CD4-positive, alpha-beta T cell treated with Interferon alpha-2 for 1 hour (primary cell): Measurements from ENCODE around the gene SRRM5.
A peak's percentile ranks its signal among the peaks of the same experiment; 100 is the strongest.
"Not testable (repeated sequence)": the region's sequence is repeated elsewhere in the genome, so short reads cannot be mapped to it uniquely, and the experiment has no call there.

Experiments
- DNase-seq, 2 donors: peaks; one replicate each; pipeline ENCODE4 v3.0.0-alpha.2; 2020 to 2022

SRRM5 gene

DNA sequence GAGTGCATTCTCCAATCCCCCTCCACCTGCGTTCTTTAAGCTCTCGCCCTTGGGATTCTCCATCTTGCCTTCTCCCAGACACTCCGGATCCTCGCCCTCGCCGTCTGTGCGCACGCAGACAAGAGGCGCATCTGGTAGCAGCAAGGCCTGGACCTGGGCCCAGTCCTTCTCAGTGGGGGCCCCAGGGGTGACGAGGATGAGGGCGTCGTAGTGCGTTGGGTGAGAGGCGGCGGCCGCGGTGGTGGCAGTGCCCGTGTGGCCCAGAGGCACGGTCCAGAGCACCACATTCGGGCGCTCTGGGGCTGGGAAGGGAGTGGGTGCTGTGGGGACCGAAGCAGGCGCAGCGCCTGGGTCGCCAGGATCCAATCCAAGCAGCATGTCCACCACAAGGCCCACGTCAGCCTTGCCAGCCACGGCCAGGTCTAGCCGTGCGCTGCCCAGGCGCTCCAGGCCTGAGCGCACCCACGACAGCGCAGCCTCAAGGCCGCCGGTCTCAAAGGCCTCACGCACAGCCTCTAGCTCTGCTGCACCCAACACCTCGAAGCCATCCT, 19.0 kb upstream of the SRRM5 start:
- DNase-seq = no peak

DNA sequence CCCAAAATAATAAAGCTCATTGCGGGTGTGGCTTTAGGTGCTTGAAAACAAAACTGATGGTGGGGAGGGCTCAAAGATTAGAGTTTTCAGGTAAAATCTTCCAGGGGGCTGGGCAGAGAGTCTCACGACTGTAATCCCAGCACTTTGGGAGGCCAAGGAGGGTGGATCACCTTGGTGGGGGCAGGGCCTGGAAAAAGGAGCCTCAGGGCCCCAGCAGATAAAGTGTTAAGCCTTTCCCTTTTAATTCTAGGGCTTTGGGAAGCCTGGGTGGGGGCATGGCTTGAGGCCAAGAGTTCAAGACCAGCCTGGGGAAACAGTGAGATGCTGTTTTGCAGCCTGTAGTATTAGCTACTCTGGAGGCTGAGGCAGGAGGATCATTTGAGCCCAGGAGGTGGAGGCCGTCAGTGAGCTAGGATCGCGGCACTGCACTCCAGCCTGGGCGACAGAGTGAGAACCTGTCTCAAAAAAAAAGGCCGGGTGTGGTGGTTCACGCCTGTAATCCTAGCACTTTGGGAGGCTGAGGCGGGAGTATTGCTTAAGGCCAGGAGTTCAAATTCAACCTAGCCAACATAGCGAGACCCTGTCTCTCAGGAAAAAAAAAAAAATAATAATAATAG, 17.7 kb upstream of the SRRM5 start:
- no peak for DNase-seq

DNA sequence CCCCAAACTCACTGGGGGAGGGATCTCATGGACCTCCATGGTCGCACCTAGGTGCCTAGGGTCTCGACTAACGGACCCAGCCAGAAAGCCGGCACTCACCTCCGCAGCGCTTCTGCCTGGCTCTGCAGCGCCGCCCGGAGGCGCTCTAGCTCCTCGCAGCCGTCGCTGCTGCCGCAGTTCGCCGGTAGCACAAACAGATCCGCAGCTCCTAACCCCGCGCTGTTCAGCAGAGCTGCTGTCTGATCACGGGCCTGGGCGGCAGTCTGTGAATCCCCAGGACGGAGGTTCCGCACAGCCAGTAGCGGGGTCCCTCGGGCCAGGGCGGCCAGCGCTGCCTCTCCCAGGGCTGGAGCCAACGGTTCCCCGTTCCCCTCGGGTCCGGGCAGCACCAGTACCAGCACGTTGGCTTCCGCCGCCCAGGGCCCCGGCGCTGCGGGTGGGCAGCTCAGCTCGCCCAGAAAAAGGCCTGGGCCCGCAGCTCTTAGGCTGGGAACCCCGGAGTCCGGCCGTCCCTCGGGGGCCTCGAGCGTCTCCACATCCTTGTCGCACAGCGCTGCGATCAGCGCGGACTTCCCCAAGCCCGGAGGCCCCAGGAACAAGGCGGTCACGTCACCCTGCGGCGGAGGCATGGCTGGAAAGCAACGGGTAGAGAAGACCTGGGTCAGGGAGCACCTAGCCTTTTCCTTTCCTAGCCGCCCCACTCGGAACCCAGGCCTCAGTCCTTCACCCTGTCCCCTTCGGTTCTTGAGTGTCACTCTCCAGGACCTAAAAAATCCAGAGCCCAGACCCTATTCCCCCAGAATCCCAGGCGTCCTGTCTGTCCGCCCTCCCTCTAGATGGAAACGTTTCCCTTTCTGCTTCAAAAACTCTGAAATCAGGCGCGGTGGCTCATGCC, 16.9 kb upstream of the SRRM5 start:
- DNase-seq = peak; percentile 77 to 81

DNA sequence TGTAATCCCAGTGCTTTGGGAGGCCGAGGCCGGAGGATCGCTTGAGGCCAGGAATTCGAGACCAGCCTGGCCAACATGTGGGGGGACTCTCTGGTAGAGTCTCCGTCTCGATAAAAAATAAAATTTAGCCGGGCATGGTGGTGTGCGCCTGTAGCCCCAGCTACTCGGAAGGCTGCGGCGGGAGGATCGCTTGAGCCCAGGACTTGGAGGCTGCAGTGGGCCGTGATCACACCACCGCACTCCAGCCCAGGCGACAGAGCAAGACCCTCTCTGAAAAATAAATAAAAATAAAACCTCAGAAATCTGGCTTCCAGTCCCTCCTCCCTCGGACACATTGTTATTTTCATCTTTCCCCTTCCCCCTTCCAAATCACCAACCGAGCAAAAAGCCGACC, 16.3 kb upstream of the SRRM5 start:
- no peak for DNase-seq

DNA sequence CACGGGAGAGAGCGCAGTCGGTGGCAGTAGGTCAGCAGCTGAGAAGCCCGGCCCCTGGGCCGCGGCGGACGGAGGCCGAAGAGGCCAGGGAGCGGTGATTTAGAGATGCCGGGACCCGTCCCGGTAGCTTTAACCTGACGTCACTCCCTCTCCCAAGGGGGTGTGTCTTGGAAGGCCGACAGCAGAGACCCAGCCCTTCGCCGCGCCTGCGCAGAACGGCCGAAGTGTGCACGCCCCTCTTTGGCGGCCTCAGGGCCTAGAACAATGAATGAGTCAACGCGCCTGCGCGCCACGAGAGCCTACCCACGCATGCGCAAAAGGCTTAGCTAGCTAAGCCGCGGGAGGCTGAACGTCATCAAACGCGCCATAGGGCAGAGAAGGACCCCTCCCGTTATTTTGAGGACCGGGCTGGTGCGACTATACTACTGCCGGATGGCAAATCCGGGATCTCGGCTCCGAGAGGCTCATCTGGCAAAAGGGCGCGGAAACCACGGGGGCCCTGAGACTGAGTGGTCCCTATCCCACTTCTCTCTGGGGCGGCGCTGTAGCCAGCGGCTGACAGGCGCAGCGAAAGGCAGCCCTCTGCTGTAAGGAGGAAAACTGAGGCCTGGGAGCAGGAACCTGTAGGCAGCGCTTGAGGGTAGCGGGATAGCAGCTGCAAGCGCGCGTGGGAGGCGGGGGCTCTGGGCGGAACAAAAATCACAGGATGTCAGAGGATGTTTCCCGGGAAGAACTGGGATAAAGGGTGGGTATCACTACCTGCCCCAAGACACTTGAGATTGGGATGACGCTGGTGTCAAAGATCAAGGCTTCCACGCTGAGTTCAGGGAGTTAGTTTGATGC, 15.7 kb upstream of the SRRM5 start, which contains the start of the genes IRGQ and ZNF576:
IRGQ (minus strand) TSS at position 136 of the 843 bp plus-strand sequence. CDS start 796 bp downstream, outside the sequence.
ZNF576 (plus strand) TSS at position 597 of the 843 bp plus-strand sequence. CDS start 514 bp downstream, outside the sequence.
- peak; percentile 100 for DNase-seq

DNA sequence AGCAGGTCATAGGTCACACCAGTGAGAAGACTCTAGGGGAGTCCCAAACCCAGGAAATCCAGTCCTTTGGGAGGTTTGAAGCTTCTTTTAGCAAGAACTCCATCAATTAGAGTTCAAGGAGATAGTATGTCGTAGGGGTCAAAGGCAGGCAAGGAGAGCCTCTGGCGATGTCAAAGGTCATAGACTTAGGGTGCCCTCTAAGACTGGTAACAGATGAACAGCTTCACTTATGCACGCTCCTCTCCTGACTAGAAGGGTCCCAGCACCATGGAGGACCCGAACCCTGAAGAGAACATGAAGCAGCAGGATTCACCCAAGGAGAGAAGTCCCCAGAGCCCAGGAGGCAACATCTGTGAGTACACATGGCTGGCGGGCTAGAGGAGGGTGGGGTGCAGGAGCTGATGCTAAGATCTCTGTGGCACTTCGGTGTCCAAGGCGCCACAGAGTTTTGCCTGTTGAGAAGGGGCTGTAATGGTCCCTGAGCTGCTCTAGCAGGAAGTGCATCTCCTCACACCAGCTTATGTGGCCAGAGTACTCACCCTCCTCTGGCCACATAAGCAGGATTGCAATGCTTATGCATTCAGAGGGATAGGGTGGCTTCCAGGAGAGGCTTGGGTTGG, 14.9 kb upstream of the SRRM5 start:
- no peak for DNase-seq

DNA sequence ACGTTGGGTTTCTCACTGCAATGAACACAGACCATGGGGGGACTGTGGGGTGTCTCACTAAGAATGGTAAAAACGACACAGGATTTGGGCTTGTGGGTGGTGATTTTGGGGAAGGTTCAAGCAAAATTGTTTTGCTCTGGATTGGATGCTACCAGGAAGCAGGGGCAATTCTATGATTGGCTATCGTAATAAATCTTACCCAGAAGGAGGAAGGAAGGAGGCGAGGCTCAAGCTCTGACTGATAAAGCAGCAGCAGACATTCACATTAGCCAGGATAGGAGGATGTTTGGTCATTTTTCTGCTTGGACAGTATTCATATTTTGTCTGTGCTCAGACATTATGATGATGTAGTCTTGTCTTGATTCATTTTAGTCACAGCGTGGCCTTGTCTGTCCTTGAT, 14.0 kb upstream of the SRRM5 start:
- no peak for DNase-seq

DNA sequence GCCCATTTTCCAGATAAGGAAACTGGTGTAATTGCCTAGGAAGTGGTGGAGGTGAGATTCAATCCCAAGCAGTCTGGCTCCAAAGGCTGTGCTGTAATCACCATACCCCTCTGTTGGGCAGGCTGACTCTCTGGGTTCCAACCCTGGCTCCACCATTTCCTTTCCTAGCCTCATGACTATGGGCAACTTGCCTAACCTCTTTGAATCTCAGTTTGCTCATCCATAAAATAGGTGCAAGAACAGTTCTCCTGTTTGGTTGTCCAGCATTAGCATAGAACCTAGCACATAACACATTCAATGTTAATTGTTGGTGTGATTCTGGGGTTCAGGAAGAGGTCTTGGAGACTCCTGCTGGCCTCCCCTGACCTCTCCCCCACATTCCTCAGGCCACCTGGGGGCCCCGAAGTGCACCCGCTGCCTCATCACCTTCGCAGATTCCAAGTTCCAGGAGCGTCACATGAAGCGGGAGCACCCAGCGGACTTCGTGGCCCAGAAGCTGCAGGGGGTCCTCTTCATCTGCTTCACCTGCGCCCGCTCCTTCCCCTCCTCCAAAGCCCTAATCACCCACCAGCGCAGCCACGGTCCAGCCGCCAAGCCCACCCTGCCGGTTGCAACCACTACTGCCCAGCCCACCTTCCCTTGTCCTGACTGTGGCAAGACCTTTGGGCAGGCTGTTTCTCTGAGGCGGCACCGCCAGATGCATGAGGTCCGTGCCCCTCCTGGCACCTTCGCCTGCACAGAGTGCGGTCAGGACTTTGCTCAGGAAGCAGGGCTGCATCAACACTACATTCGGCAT, 13.2 kb upstream of the SRRM5 start:
- no peak for DNase-seq

DNA sequence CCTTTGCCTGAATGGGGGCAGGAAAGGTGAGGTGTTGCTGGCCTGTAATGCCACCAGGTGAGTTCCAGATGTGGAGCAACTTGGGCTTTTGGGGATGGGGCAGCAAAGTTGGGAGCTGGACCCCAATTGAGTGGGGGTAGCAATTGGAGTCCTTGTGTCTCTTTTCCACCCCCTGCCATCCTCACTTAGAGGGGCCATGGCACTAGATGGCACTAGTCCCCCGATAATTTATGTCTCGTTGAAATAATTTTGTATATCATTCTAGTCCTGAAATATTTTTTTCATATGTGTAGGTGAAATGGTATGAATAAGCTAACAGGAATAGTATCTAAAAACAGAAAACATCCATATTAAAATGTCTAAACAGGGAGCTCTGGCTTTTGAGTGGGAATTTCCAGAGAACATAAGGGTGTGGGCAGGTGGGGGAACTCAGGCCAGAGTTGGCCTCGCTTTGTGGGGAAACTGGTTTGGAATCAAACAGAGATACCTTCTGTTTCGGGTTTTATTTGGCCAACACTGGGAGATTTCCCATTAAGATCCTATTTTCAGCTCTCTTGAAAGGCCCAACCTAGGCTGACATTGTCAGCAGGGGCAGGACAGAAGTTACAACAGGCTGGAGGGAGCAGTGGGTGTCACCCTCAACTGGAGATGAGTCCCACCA, 12.1 kb upstream of the SRRM5 start:
- DNase-seq = no peak

DNA sequence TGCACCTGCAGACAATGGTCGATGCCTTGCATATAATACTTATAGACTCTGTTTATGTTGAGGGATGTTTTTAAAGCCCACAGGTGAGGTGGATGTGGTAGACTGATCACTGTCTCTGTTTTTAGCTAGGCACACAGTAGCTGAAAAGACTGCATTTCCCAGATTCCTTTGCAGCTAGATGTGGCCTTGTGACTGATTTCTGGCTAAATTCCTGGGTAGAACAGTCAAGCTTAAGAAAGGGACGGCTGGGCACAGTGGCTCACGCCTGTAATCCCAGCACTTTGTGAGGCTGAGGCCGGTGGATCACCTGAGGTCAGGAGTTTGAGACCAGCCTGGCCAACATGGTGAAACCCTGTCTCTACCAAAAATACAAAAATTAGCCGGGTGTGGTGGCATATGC, 11.6 kb upstream of the SRRM5 start:
- not testable (repeated sequence) for DNase-seq

DNA sequence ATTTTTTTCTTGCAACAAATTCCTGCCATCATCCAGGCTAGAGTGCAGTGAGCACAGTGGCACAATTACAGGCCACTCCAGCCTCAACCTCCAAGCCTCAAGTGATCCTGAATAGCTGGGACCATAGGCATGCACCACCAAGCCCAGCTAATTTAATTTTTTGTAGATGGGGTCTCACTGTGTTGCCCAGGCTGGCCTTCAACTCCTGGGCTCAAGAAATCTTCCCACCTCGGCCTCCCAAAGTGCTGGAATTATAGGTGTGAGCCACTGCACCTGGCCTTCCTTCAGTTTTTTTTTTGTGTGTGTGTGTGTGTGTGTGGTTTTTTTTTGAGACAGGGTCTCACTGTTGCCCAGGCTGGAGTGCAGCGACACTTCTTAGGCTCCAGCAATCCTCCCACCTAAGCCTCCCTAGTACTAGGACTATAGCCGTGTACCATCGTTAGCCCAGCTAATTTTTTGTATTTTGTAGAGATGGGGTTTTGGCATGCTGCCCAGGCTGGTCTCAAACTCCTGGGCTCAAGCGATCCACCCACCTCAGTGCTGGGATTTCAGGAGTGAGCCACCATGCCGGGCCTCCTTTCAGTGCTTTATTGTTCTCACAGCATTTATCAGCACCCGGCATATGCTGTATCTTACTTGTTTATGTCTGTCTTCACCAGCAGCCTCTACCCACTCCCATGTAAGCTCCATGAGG, 5.9 kb upstream of the SRRM5 start:
- no peak for DNase-seq

DNA sequence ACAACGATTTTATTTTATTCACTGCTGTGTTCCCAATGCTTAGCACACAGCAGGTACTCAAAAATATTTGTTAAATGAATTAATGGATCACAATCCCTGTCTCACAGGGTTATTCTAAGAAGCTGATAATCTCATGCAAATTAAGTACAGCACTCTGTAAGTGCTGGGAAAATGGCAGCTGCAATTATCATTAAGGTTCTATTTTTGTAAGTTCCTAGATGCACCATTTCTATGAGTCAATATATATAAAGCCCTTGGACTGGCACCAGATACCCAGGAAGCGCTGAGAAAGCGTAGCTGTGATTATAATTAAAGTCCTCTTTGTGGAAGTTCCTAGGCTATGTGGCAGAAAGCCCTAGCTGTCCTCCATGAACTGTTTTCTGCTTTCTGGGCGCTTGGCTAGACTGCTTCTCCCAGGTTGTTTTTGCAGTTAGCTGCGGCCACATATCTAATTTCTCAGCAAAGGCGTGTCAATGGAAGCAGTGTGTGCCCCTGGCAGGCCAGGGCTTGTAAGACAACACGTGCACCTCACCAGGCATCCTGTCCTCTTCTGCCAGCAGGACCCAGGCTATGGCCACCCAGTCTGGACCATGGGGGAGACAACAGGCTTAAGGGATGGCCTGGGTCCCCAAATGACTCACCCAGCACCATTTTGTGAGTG, 5.2 kb upstream of the SRRM5 start:
- no peak for DNase-seq

DNA sequence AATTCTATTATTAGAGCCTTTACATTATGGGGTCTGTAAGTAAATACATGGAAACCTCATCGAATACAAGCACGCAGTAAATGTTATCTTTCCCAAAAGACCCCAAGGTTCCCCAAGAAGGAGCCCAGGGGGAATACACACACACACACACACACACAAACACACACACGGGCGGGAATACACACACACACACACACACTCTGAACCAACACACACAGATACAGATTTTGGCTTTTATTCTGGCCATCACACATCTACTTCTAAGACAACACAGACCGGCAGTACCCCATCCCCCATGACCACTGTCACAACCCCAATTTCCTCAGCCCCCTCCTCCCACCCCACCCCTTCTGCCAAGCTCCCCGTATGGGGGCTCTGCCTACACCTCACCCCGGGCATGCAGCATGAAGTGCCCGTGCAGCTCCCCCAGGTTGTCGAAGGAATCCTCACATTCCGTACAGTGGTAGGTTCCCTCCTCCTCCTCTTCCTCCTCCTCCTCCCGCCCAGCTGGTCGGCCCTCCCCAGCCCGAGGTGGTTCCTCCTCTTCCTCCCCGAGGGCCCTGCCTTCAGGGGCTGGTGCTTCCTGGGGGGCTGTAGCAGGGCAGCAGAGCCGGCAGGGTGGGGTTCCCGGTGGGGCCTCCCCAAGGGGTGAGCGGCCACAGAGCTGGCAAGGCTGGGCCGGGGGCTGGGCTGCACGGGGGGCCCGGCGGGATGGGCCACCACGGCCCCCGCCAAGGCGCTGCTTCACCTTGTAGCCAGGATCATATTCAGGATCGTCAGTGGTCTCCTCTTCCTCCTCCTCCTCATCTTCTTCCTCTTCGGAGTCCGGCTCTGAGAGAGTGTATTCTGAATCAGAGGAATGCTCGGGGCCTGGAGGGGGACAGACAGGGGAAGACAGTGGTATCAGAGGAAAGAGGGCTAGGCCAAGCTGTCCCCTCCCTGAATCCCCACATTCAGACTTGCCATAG, 4.4 kb upstream of the SRRM5 start:
- DNase-seq = no peak

DNA sequence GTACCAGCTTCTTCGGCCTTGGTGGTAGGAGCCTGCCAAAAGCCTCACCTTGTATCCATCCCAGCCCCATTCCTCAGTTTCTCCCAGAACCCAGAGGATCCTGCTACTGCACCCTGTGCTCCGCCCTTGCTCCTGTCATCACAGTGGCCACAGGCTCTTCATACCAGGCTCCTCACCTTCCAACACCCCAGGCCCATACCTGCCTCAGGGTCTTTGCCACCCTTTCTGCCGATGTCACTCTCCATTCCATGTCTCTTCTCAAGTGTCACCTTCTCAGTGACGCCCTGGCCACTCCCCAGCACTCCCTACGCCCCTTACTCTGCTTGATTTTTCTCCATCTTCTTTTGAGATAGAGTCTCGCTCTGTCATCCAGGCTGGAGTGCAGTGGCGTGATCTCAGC, 2.0 kb upstream of the SRRM5 start:
- DNase-seq = no peak

DNA sequence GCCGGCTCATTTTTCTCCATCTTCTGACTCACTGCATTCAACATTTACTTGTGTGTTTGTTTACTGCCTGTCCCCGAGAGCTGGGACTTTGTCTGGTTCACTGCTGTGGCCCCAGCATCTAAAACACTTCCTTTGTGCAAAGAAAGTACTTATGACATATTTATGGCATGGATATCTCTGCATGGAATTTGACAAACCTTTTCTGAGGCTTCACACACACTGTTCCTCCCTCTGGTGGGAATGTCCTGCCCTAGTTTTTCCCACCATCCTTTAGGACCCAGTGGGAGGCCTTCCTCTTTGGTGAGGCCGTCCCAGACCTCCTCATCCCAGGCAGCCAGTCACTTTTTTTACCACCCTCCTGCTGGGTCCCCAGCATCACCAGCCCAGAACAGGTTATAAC, 1.4 kb upstream of the SRRM5 start:
- no peak for DNase-seq

DNA sequence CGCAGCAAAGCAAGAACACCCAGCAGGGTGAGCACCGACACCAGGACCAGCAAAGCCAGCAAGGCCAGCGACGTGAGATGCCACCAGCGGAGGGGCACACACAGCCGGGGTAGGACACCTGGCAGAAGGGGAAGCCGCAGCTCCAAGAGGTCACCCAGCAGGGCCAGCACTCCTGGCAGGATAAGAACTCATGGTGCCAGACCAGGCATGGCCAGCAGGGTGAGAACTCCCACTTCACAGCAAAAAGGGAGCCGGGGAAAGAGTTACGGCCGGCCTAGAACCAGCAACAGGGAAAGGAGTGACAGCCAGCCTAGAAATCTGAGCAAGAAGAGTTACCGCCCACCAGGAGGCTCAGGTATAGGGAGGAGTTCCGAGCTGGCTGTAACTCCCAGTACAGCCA, 486 bp downstream of the SRRM5 start:
- no peak for DNase-seq

DNA sequence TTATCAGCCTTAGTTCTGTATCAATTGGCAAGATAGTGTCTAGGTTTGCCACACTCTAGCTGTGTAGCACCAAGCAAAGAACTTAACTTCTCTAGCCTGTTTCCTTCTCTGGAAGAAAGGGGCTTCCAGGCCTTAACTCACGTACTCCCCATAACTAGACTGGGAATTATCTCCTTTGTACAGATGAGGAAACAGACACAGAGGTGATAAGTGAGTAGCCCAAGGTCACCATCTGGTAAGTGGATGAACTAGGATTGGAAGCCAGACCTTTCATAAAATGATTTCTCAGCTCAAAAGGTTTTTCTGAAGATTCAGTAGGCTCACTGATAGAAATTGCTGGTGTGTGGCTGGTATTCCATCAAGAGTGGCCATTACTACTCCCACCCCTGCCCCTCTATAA, 4.4 kb downstream of the SRRM5 start:
- no peak for DNase-seq

DNA sequence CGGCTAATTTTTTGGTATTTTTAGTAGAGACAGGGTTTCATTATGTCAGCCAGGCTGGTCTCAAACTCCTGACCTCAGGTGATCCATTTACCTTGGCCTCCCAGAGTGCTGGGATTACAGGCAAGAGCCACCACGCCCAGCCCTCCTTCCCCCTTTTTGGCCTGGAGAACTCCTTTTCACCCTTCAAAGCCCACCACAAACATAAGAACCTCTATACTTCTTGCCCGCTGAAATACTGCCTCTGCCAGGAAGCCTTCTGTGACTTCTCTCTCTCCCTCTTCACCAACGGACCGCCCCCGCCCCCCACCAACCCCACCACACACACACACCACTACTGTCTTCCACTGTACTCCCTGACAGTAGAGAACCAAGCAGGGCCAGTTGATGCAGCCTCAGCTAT, 5.1 kb downstream of the SRRM5 start:
- no peak for DNase-seq

DNA sequence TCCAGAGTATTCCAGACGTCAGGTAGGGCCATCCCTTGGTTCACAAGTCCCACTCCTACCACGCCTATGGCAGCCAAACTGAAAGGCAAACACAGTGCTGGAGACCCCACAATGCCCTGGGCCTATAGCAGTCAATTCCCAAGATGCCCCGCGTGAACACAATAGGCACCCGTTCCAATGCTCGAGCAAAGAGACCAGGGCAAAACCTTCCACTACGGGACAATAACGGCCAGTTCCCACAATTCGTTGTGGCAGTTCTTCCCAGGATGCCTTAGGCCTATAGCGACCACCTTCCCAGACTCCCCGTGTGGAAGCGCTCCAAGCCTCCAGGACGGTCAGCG, 7.0 kb downstream of the SRRM5 start:
- peak; percentile 18 to 44 for DNase-seq
